Brain pericyte (primary cell): ENCODE data around the gene BLACAT1.
"Not testable (repeated sequence)": the region's sequence is repeated elsewhere in the genome, so short reads cannot be mapped to it uniquely, and the experiment has no call there.

Experiments used
- DNase-seq: peaks from one replicate; pipeline ENCODE4 v3.0.0-alpha.2; 2012; ENCODE audit warnings: low read depth, low spot score

Gene BLACAT1

DNA sequence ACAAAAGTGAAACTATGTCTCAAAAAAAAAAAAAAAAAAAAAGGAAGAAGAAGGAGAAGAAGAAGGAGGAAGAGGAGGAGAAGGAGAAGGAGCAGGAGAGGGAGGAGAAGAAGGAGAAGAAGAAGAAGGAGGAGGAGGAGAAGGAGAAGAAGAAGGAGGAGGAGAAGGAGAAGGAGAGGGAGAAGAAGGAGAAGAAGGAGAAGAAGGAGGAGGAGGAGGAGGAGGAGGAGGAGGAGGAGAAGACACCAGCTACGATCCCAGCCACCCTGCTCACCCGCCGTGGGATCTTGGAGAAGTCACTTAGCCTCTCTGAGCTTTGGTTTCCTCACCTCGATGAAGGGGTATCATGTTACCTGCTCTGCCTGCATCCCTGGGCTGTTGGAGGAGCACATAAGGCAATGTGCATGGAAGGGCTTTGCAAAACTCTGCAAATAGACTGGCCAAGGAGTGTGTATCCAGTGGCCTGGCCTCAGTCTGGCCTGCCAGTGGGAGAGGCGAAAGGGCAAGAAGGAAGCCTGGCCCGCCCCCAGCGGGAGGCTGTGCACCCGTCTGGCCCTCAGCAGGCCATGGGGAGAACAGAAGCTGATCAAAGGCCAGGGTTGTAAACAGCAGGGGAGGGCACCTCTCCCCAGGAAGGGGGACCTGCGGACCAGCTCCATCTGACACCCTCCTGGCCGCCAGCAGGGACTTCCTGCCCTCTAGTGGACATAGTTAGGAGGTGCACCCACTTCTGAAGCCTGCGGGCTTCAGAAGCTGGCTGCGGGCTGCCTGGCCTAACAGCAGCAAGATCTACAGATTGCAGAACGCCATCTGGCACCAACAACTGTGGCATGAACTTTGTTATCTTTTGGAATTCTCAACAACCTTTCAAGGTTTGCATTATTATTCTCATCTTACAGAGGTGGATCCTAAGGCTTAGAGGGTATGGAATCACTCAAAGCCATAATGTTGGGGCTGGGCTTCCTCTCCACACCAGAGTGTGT, 29.4 kb upstream of the BLACAT1 start:
- no peak for DNase-seq

DNA sequence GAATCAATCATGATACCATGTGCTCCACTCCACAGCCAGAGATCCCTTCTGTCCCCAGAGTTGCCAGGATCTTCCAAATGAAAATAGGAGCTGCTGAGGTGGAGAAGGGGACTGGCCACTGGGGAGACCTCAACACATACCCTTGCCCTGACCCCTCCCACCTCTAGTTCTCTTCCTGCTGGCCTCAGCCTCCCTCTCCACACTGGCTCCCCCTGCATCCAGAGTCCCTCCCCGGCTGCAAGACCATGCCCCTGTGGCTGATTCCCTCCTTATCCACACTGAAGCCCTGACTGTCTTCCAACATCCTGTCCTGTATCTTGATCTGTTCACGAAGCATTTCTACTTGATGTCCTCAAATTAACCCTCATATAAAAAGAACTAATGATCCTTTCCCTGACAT, 27.5 kb upstream of the BLACAT1 start:
- DNase-seq = no peak

DNA sequence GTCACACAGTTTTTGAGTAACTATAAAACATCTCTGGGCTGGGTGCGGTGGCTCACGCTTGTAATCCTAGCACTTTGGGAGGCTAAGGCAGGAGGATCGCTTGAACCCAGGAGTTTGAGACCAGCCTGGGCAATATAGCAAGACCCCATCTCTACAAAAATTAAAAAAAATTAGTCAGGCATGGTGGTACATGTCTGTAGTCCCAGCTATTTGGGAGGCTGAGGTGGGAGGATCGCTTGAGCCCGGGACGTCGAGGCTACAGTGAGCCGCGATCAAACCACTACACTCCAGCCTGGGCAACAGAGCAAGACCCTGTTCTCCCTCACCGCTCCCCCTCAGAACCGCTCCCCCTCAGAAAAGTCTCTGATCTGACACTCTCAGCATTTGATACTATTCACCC, 26.7 kb upstream of the BLACAT1 start:
- DNase-seq = not testable (repeated sequence)

DNA sequence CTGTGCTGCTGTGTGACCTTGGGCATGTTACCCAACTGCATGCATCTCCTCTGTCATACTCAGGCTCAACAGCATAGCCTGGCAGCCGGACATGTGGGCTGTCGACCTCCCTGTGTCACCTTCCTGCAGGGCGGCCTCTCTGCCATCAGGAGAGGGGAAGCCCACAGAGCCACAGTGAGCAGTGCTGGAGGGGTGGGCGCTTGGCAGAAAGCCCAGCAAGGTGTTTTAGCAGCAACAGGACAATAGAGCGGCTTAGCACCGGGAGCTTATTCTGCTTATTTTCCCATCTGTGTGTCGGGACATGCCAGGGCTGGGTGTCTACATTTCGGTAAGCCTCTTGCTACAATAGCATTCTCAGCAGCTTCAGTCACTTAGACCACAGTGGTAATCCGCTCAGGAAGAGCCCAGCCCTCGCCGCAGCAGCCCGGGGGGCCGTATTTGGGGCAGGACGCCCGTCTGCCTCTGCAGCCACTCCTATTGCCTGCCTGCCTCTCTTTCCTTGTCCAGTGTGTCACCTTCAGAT, 25.8 kb upstream of the BLACAT1 start:
- no peak for DNase-seq

DNA sequence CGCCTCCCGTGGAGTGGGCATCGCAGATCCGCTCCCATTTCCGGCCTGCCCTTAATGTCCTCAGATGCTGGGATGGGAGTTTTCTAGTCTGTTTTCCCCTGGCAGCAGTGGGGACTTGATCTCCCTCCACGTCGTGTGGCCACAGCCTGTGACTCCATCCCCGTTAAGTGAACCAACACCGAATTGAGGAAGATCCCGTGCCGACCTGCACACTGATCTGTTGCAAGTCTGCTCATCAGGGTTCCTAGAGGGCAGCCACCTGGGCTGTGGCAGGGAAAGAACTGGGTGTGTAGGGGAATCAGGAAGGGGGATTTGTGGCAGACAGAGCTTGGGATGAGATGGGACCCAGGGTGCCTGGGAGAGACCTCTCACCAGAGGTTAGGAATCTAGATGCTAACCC, 25.4 kb upstream of the BLACAT1 start:
- DNase-seq = no peak

DNA sequence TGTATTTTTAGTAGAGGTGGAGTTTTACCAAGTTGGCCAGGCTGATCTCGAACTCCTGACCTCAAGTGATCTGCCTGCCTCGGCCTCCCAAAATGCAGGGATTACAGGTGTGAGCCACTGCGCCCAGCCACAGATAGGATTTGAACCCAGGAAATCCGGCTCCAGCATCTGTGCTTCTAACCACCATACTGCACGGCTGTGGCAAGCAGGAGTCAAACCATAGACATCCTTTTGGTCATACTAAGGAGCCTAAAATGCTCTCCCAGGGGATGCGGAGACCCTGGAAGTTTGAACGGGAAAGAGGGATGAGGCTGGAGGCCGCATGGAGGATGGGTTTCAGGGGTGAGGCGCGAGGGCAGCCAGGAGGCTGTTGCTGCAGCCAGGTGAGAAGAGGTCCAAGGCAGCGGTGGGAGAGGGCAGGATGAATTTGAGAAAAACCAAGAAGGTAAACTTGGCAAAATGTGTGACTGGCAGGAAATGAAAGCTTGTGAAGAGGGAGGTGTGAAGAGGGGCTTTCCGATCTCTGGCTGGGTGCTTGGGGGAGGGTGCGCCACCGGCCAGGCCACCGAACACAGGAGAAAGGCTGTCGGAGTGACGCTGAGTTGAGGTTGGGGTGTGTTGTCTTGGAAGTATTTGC, 24.6 kb upstream of the BLACAT1 start:
- no peak for DNase-seq

DNA sequence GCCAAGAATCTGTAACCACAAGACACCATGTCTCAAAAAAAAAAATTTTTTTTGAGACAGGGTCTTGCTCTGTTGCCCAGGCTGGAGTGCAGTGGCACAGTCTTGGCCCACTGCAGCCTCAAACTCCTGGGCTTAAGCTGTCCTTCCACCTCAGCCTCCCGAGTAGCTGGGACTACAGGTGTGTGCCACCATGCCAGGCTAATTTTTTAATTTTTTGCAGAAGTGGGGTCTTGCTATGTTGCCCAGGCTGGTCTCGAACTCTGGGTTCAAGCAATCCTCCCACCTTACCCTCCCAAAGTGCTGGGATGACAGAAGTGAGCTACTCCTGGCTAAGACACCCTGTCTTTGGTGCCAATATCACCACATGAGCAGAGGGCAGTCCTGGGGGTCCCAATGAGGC, 23.1 kb upstream of the BLACAT1 start:
- DNase-seq = not testable (repeated sequence)

DNA sequence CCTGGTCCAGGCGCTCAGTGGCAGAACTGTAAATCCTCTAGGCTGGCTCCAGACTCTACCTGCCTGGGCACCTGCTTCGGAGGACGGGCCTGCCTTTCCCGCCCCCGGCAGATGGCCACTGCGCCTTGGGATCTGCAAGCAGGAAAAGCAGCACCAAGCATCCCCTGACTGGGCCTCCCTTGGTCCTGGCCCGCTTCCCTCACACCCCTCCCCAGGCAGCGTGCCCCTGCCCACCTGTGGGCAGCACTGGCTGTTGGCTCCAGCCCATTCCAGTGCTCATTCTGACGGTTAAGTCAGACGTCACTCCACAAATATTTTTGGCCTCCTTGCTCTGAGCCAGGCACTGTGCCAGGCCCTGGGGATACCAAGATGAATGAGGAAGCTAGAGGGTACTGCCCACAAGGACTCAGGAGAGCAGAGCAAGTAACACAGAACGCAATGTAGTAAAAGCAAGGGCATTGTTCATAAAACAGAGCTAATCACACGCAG, 22.0 kb upstream of the BLACAT1 start:
- no peak for DNase-seq

DNA sequence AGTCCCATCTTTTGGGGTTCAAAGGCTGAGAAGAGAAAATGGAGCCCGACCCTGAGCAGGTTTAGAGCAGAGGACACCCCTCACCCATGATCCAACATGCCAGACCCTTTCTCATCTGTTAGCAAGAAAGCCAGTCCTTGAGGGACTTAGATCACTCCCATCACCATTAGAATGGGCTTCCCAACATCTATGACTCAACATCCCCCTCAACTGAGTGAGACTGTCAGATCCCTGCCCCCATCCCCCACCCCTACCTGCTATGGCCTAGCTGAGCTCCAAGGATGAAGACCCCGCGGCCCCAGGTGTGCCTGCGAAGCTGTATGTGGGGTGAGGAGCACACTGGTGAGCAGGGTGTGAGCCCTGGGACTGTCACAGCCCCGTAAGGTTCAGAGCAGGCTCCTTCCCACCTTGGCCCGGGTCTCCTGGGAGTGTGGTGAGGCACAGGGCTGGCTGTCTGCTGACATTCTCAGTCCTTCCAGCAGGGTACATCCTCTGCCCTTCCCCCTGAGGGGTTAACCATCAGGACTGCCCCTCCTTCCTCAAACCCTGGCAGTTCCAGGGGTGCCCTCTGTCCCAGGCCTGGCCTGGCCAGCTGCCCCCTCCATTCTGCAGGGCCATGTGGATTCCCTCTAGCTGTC, 21.4 kb upstream of the BLACAT1 start:
- DNase-seq = no peak

DNA sequence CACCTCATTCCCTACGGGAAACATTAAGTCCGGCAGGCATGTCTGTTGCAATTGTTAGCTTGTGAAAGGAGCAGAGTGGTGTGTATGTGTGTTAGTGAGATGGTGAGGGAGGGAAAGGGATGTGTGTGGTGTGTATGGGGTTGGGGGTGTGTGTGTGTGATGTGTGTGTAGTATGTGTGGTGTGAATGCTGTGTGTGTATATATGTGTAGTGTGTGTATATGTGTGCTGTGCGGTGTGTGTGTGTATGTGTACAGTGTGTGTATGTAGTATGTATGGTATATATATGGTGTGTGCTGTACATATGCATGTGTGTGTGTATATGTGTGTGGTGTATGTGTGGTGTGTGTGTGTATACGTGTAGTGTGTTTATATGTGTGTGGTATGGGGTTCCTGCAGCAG, 20.8 kb upstream of the BLACAT1 start:
- no peak for DNase-seq

DNA sequence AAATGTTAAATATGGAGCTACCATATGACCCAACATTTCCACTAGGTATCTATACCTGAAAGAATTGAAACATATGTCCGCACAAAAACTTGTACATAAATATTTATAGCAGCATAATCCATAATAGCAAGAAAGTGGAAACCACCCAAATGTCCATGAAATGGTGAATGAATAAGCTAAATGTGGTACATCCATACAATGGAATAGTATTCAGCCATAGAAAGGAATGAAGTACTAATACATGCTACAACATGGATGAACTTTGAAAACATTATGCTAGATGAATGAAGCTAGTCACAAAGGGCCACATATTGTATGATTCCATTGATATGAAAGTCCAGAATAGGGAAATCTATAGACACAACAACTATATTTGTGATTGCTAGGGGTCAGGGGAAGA, 20.0 kb upstream of the BLACAT1 start:
- DNase-seq = no peak

DNA sequence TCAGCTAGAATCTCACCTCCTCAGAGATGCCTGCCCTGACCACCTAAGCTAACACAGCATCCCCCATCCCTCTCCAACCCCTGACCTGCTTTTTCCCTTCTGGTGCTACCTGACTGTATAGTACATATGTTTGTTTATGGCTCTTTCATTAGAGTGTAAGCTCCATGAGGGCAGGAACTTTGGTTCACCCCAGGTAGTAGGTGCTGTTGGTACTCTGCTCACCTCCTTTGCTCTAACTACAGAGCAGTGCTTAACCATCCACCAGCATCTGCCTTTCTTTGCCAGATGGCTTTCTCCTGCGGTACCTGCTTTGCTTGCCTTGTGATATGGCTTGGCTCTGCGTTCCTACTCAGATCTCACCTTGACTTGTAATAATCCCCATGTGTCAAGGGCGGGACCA, 18.7 kb upstream of the BLACAT1 start:
- DNase-seq = no peak

DNA sequence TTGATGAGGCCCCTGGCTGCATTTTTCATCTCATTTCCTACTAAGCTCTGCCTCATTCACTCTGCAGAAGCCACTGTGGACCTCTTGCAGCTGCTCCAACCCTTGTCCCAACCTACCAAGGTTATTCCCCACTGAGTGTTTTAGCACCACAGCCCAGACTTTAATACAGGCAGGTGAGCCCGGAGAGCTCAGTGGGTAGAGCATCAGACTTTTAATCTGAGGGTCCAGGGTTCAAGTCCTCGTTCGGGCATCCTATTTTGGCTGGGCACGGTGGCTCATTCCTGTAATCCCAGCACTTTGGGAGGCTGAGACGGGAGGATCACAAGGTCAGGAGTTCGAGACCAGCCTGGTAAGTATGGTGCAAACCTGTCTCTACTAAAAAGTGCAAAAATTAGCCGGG, 18.1 kb upstream of the BLACAT1 start:
- no peak for DNase-seq

DNA sequence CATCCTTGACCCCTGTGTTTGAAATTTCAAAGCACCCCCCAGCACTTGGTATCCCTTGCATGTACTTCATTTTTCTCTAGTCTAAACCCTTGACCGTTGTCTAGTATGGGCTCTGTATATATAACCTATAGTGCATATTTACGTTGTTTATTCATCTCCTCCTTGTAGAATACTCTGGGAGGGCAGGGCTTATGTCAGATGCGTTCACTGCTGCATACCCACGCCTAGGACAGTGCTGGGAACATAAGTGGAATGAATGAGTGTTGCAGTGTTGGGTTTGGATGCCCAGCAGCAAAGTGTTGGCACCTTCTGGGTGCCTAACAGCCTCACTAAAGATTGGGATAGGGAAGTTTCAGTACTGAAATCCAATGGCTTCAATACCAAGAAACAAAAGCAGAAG, 17.6 kb upstream of the BLACAT1 start:
- no peak for DNase-seq

DNA sequence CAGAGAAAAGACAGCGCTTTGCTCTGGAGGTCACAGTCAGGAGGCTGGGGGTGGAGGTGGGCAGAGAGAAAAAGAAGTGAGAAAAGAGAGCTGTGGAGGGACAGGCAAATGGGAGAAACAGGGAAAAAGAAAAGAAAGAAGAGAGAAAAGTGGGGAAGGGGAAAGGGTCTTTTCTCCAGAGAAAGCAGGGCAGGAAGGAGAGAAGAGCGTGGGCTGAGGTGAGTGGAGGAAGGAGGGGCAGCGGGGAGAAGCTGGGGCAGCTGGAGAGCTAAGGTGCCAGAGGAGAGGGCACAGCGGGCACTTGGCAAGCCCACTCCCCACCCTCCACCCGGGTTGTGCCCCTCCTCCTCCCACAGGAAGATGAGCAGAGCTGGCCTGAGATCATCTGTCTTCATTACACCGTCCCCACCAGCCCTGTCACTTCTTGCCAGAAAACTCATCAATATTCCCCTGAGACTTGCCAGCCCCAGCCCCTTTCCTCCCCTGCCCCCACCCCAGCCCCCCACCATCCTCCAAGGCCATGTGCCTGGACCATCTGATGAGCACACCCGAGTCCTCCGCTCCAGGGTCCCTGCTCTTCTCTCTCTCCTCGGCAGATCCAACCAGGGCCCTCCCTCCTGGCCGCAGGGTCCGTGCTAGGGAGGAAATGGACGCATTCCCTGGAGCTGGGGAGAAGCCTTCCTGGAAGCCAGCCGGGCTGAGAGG, 17.0 kb upstream of the BLACAT1 start:
- DNase-seq = no peak

DNA sequence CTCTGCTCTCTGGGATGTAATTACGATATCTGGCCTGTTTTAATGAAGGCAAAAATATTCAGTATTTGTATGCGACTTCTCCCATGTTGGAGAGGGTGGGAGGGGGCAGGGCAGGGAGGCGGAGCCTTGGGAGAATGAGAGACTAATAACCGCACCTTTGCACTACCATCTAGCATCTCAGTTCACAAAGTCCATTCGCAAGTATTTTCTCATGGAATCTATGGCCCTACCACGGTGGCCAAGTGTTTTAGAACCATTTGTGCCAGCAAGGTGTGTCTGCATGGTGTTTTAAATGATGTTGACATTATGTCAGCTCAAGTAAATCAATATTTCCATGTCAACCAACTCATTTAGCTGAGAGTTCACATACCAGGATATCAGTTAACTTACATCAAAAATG, 14.3 kb upstream of the BLACAT1 start:
- no peak for DNase-seq

DNA sequence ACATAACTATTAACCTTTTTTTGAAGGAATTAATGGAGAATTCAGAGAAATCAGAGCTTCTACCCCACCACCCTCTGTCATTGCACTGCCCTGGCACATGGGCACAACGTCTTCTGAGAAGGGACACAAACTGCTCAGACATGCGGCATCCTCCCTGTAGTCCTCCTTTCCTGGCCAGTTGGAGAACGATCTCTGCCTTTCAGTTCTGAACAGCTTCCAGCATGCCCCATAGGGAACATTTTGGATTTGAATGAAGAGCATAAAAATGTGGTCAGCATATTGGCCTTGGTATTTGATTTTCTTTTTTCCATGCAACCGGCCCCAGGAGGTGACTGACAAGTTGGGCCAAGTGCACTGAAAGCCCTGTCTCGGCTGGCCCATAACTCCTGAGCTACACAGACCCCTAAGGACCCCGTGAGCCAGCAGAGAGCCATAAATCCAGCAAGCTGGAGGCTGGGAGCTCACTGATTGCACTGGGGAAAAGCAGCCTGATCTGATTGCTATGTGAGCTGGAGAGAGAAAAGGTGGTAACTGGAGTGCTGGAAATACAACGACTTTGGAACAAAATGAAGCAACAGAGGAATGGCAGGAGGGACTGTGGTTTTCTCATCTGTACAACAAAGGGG, 10.9 kb upstream of the BLACAT1 start:
- DNase-seq = no peak

DNA sequence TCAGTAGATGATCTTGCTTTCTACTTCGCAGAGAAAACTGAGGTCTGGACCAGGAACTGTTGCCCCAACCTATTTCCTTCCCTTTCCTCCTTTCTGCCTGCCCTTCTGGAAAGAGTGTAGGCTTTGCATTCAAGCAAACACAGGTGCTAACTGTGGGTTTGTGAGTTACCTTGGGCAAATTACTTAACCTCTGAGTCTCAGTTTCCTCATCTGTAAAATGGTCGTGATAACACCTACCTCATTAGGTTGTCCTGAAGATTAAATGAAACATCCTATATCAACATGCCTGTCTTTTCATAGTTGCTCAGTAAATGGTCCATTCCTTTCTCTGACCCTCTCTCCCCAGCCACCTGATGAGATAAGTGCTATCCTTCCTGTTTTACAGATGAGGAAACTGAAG, 9.5 kb upstream of the BLACAT1 start:
- no peak for DNase-seq

DNA sequence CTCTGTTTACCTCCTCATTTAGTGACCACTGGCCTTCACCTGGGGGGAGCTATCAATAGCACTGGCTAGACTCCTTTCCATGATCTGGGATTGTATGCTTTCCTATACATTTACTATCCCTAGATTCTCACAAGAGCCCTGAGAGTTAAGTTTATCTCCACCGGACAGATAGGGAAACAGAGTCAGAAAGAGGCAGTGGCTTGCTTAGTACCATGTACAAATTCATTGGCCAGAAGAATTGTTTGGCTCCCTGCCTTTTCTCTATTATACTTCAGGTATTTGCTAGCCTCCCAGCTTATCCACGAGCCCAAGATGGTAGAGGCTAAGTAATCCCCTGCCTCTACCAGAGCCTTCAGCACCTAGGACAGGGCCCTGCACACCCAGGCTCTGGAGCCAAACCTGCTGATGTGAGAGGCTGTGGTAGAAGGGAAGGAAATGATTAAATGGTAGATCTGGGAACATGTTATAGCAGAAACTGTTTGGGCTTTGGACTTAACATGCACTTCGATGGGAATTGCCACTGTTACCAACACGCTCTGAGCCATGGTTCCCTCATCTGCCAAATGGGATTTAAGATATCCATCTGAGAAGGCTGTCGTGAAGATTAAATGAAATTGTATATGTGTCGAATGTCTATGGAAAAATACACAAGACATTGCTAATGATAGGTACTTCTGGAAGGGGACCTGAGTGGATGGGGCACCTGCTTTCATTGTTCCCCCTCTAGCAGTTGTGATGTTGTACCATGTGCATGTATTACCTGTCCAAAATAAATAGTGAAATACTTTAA, 3.1 kb upstream of the BLACAT1 start:
- DNase-seq = no peak
